ENCODE measurements around the gene HOXA5. TPM values are rescaled to one million over a fixed set of nuclear protein-coding genes. Genes with fewer than 3 reads are reported as not detected.
A peak's percentile ranks its signal among the peaks of the same experiment; 100 is the strongest.

HOXA5 gene
- total and polyA plus RNA-seq, 8 donors: 2.9 to 53.1 (median 10.7) TPM

DNA sequence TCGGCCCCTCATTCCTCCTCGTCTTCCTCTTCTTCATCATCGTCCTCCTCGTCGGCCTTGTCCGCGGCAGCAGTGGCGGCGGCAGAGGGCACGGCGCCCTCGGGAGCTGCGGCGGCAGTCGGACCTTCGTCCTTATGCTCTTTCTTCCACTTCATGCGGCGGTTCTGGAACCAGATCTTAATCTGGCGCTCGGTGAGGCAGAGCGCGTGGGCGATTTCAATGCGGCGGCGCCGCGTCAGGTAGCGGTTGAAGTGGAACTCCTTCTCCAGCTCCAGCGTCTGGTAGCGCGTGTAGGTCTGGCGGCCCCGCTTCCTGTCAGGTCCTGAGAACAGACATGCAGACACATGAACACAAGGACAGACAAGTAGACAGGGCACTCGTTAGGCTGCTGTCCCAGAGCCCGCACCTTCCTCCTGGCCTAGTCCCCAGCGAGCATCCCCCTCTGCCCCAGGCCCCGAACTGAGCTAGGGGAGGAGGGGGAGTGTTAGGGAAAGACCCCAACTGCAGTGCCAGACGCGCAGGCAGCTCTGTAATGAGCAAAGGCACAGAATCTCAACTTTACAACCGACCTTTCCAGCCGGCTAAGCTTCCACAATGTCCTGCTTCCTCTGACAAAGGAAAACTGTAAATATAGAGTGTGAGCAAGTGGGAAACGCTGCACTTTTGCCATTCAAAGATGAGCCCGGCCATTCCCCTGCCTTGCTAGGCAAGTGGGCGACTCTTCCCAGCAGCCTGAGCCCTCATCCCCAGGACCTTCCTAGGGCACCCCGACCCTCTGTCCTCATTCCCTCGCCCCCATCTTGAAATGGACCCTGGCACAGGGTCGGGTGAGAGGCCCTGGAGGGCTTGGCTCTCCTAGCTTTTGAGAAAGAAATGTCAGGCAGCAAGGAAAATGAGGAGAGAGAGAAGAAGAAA lies 11.7 kb upstream of the HOXA5 start:
- Histone ChIP-seq H3K27me3 (peaks cover 12 to 100% (median 96%) of the 10 kb centered on the region in 3 donors), H3K4me1 (peaks cover 13 to 72% (median 54%) of the 10 kb centered on the region in 4 donors), H3K36me3 (no peaks in the 10 kb centered on the region), H3K4me3 (peak overlapping the region; percentile 43 to 65 (median 54)), H3K27ac (peak overlapping the region in 3 of 5 donors; percentile 62 to 99 (median 86)), H3K9me3 (no peaks in the 10 kb centered on the region)
- intact Hi-C loops (cut with DNase I; ENCODE audit: low total_unique reads): no loop called here
- DNase-seq: peak in 1 of 2 donors; percentile 24
- TF ChIP-seq POLR2A (IDR thresholded peaks at IDR 0.05) (no peak), EP300 (IDR thresholded peaks at IDR 0.05) (no peak), POLR2AphosphoS5 (IDR thresholded peaks at IDR 0.05) (no peak)
- TF ChIP-seq, protein P1, sequence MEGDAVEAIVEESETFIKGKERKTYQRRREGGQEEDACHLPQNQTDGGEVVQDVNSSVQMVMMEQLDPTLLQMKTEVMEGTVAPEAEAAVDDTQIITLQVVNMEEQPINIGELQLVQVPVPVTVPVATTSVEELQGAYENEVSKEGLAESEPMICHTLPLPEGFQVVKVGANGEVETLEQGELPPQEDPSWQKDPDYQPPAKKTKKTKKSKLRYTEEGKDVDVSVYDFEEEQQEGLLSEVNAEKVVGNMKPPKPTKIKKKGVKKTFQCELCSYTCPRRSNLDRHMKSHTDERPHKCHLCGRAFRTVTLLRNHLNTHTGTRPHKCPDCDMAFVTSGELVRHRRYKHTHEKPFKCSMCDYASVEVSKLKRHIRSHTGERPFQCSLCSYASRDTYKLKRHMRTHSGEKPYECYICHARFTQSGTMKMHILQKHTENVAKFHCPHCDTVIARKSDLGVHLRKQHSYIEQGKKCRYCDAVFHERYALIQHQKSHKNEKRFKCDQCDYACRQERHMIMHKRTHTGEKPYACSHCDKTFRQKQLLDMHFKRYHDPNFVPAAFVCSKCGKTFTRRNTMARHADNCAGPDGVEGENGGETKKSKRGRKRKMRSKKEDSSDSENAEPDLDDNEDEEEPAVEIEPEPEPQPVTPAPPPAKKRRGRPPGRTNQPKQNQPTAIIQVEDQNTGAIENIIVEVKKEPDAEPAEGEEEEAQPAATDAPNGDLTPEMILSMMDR (IDR thresholded peaks at IDR 0.05): no peak
- 8 to 38% (median 18%) methylated on average over 33 to 48 of the region's 48 CpGs for WGBS, 5 donors

DNA sequence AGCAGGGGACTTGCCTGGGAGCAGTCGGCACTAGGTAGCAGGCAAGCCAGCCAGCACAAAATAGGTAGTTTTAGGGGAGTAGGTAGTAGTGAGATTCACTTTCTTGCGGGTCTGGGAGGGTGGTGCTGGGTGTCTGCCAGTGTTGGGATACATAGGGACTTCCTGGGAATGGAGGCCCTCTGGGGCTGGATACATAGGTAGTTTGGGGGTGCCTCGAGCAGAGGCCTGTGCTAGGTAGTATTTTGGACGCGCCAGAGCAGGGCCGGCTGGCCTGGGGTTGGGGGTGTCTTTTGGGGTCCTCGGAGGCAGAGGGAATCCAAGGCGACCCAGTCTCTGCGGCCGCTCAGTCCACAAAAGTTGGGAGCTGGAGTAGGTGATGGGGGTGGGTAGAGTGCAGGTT lies 10.9 kb upstream of the HOXA5 start:
- TF ChIP-seq, protein P1 (IDR thresholded peaks at IDR 0.05): no peak
- TF ChIP-seq EP300 (IDR thresholded peaks at IDR 0.05): no peak
- no peak for TF ChIP-seq POLR2A (IDR thresholded peaks at IDR 0.05)
- TF ChIP-seq POLR2AphosphoS5 (IDR thresholded peaks at IDR 0.05): no peak
- Histone ChIP-seq H3K27ac (peak overlapping the region in 2 of 5 donors; percentile 86 to 99), H3K4me3 (peak overlapping the region in 2 of 4 donors; percentile 57 to 65), H3K4me1 (peaks cover 13 to 69% (median 51%) of the 10 kb centered on the region in 4 donors), H3K9me3 (no peaks in the 10 kb centered on the region), H3K36me3 (no peaks in the 10 kb centered on the region), H3K27me3 (peaks cover 13 to 100% (median 92%) of the 10 kb centered on the region in 3 donors)
- peak in 1 of 2 donors; percentile 13 for DNase-seq
- 34 to 59% (median 50%) methylated on average over 9 to 10 of the region's 10 CpGs for WGBS, 5 donors
- intact Hi-C loops (cut with DNase I; ENCODE audit: low total_unique reads): no loop called here

DNA sequence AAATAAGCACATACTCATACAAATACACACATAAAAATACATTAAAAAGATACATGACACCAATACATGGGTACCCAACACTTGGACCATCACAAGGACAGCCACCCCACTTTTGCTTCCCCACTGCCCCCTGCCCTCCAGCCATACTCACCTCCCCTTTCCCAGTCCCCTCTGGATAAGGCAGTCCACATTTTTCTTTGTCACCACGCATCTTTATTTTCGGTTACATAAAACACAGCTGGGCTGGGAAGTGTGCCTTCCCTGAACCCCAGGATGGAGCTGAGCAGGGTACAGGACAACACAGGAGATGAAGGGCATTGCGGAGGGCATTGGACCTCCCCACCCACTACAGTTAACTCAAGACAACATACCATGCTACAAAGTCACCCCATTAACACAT lies 10.0 kb upstream of the HOXA5 start:
- Histone ChIP-seq H3K4me1 (peaks cover 13 to 66% (median 54%) of the 10 kb centered on the region in 4 donors), H3K4me3 (no peak overlapping the region), H3K27me3 (peaks cover 13 to 100% (median 93%) of the 10 kb centered on the region in 3 donors), H3K36me3 (no peaks in the 10 kb centered on the region), H3K27ac (peak overlapping the region in 3 of 5 donors; percentile 88 to 99 (median 93)), H3K9me3 (no peaks in the 10 kb centered on the region)
- intact Hi-C loops (cut with DNase I; ENCODE audit: low total_unique reads): no loop called here
- TF ChIP-seq, protein P1 (IDR thresholded peaks at IDR 0.05): no peak
- TF ChIP-seq POLR2AphosphoS5 (IDR thresholded peaks at IDR 0.05) (no peak), POLR2A (IDR thresholded peaks at IDR 0.05) (no peak), EP300 (IDR thresholded peaks at IDR 0.05) (no peak)
- DNase-seq: peak in 1 of 2 donors; percentile 9
- WGBS, 5 donors: 30 to 62% (median 46%) methylated on average over 3 of the region's 3 CpGs

DNA sequence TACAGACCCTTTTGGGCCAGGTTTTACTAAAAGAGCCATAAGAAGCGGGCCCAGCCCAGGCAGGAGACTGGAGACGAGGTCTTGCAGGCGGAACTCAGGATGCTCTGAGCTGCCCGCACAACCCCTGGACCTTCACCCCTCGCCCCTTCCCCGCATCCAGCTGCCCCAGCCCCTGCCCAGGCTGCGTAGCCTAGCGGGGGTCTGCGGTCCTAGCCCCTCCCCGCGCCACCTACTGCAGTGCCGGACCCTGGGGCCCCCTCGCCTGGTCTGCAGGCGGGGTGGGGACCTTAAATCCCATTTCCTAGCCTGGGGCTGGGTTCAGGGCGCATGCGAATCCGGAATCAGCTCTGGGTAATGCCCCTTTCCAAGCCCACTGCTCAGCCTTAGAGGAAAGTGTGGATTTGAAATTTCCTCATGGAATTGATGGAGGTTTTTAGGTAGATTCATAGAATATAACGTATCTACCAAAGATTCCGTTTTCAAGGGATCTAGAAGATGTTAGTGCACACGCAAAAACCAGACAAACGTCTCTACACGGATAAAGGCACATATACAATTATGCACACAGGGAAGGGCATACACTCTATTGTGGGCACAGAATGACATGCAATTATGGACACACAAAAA lies 9.4 kb upstream of the HOXA5 start:
- no peak for TF ChIP-seq POLR2A (IDR thresholded peaks at IDR 0.05)
- no peak for TF ChIP-seq POLR2AphosphoS5 (IDR thresholded peaks at IDR 0.05)
- TF ChIP-seq EP300 (IDR thresholded peaks at IDR 0.05): no peak
- TF ChIP-seq, protein P1 (IDR thresholded peaks at IDR 0.05): no peak
- Histone ChIP-seq H3K4me1 (peaks cover 13 to 71% (median 58%) of the 10 kb centered on the region in 4 donors), H3K9me3 (peaks cover 0 to 1% (median 0%) of the 10 kb centered on the region in 4 donors), H3K27me3 (peaks cover 11 to 100% (median 93%) of the 10 kb centered on the region in 3 donors), H3K4me3 (peak overlapping the region; percentile 46 to 64 (median 52)), H3K27ac (peak overlapping the region; percentile 66 to 99 (median 88)), H3K36me3 (no peaks in the 10 kb centered on the region)
- 23 to 37% (median 28%) methylated on average over 14 to 22 of the region's 22 CpGs for WGBS, 5 donors
- peak in 1 of 2 donors; percentile 5 for DNase-seq
- intact Hi-C loops (cut with DNase I; ENCODE audit: low total_unique reads): no loop called here
